Type B pancreatic cell (in vitro differentiated cells): Measurements from ENCODE around the gene MED8. TPM values are rescaled to one million over a fixed set of nuclear protein-coding genes. Genes with fewer than 3 reads are reported as not detected.
A peak's percentile ranks its signal among the peaks of the same experiment; 100 is the strongest.

Source experiments
- DNase-seq: peaks from one replicate; pipeline ENCODE4 v3.0.0; 2021; ENCODE audit warnings: mixed read lengths; ENCODE audit not compliant: unreplicated experiment; ENCODE audit errors: extremely low spot score
- H3K27ac Mint-ChIP-seq: 2 replicates; pipeline ENCODE4 v1.8.0; 2021; ENCODE audit warnings: mild to moderate bottlenecking, mixed read lengths
- H3K27me3 Mint-ChIP-seq: 2 replicates; pipeline ENCODE4 v1.8.0; 2021; ENCODE audit warnings: mixed read lengths
- H3K36me3 Mint-ChIP-seq: 2 replicates; pipeline ENCODE4 v1.8.0; 2021; ENCODE audit warnings: mixed read lengths
- H3K4me1 Mint-ChIP-seq: one replicate; pipeline ENCODE4 v1.8.0; 2021; ENCODE audit warnings: mixed read lengths; ENCODE audit not compliant: unreplicated experiment
- H3K4me3 Mint-ChIP-seq: 2 replicates; pipeline ENCODE4 v1.8.0; 2021; ENCODE audit warnings: mild to moderate bottlenecking, mixed read lengths
- H3K9me3 Mint-ChIP-seq: 2 replicates; pipeline ENCODE4 v1.8.0; 2021; ENCODE audit warnings: mixed read lengths
- total RNA-seq: library from RNA; stranded (reverse); gene quantifications from 2 replicates; pipeline ENCODE4 v1.2.1, GENCODE V29; 2021; ENCODE audit warnings: low replicate concordance
- TF ChIP-seq, protein P1 (sequence below): fragments of 200-600 bp; sonication (generic); conservative IDR thresholded peaks from 2 replicates; pipeline ENCODE4 v1.5.0; 2021; ENCODE audit warnings: antibody characterized with exemption, mild to moderate bottlenecking

Gene MED8
- total RNA-seq, 1 donor from 2014 or later, result 37.2 TPM

DNA sequence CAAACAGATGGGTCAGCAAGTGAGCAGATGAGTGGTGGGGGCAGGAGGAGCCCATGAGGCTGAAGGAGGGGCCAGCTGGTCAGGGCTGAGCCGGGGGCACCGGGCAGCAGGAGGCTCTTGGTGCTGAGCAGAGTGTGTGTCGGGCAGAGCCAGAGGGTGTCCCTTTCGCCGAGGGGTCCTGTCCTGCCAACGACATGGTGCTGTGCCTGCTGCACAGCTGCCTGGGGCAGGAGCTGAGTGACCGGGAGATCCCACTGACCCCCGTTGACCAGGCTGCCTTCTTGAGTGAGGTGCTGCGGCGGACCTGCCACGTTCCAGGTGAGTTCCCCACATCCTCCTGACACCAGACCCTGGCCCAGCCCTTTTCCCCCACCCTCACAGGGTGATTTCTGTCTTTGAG lies 36.6 kb upstream of the MED8 start:
- DNase-seq, result no peak
- Mint-ChIP-seq H3K9me3 (no peaks in the 10 kb centered on the region), H3K36me3 (peaks cover 24% of the 10 kb centered on the region), H3K27me3 (no peaks in the 10 kb centered on the region), H3K4me3 (no peak overlapping the region), H3K27ac (no peak overlapping the region), H3K4me1 (no peaks in the 10 kb centered on the region)
- TF ChIP-seq, protein P1, sequence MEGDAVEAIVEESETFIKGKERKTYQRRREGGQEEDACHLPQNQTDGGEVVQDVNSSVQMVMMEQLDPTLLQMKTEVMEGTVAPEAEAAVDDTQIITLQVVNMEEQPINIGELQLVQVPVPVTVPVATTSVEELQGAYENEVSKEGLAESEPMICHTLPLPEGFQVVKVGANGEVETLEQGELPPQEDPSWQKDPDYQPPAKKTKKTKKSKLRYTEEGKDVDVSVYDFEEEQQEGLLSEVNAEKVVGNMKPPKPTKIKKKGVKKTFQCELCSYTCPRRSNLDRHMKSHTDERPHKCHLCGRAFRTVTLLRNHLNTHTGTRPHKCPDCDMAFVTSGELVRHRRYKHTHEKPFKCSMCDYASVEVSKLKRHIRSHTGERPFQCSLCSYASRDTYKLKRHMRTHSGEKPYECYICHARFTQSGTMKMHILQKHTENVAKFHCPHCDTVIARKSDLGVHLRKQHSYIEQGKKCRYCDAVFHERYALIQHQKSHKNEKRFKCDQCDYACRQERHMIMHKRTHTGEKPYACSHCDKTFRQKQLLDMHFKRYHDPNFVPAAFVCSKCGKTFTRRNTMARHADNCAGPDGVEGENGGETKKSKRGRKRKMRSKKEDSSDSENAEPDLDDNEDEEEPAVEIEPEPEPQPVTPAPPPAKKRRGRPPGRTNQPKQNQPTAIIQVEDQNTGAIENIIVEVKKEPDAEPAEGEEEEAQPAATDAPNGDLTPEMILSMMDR, result no peak

DNA sequence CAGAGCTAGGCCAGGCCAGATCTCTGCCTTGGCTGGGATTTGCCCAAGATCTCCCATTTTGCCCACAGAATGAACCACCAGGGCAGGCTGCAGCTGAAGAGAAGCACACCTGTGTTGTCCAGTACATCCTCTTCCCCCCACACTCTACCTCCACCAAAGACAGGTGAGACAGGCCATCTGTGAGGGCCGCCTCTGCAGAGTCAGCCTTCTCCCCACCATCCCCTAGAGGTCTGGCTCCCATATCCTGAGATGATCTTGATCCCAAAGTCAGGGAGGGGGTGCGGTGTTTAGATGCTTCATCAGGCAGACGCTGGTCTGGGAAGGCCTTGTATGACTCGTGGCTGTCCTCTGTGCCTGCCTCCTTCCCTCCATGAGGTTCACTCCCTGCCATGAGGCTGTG lies 35.4 kb upstream of the MED8 start:
- DNase-seq, result no peak
- Mint-ChIP-seq H3K4me3 (no peak overlapping the region), H3K36me3 (peaks cover 15% of the 10 kb centered on the region), H3K27me3 (no peaks in the 10 kb centered on the region), H3K4me1 (no peaks in the 10 kb centered on the region), H3K9me3 (no peaks in the 10 kb centered on the region), H3K27ac (no peak overlapping the region)
- TF ChIP-seq, protein P1, result no peak

DNA sequence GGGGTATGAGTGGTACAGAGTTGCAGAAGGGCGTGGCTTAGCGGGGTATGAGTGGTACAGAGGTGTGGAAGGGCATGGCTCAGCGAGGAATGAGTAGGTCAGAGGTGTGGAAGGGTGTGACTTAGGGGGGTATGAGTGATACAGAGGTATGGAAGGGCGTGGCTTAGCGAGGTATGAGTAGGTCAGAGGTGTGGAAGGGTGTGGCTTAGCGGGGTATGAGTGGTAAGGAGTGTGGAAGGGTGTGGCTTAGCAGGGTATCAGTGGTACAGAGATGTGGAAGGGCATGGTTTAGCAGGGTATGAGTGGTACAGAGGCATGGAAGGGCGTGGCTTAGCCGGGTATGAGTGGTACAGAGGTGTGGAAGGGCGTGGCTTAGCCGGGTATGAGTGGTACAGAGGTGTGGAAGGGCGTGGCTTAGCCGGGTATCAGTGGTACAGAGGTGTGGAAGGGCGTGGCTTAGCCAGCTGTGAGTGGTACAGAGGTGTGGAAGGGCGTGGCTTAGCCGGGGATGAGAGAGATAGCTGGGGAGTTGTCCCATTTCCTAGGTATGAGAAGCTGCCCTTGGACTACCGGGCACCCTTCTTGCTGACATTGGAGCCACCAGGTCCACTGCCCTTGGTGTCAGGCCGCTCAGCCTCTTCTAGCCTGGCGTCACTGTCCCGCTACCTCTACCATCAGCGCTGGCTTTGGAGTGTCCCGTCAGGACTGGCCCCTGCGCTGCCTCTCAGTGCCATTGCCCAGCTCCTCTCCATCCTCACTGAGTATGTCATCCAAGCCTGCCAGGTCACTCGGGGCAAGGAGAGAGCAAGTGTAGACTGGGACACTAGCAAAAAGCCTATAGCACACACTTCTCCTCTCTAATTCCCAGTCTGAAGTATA lies 34.3 kb upstream of the MED8 start:
- Mint-ChIP-seq H3K4me3 (no peak overlapping the region), H3K36me3 (peaks cover 15% of the 10 kb centered on the region), H3K4me1 (no peaks in the 10 kb centered on the region), H3K27ac (peak overlapping the region; percentile 46), H3K9me3 (no peaks in the 10 kb centered on the region), H3K27me3 (no peaks in the 10 kb centered on the region)
- DNase-seq, result no peak
- TF ChIP-seq, protein P1, result no peak

- H3K36me3 Mint-ChIP-seq, result peaks cover 14% of the 10 kb centered on the region
- peak overlapping the region; percentile 46 for H3K27ac Mint-ChIP-seq
- no peaks in the 10 kb centered on the region for H3K9me3 Mint-ChIP-seq
- no peak overlapping the region for H3K4me3 Mint-ChIP-seq
- no peaks in the 10 kb centered on the region for H3K27me3 Mint-ChIP-seq
- DNase-seq, result no peak
- H3K4me1 Mint-ChIP-seq, result no peaks in the 10 kb centered on the region
- TF ChIP-seq, protein P1, result no peak
Measured at GRCh38 chr1:43422995-43423671, 33.5 kb upstream of the MED8 start.

DNA sequence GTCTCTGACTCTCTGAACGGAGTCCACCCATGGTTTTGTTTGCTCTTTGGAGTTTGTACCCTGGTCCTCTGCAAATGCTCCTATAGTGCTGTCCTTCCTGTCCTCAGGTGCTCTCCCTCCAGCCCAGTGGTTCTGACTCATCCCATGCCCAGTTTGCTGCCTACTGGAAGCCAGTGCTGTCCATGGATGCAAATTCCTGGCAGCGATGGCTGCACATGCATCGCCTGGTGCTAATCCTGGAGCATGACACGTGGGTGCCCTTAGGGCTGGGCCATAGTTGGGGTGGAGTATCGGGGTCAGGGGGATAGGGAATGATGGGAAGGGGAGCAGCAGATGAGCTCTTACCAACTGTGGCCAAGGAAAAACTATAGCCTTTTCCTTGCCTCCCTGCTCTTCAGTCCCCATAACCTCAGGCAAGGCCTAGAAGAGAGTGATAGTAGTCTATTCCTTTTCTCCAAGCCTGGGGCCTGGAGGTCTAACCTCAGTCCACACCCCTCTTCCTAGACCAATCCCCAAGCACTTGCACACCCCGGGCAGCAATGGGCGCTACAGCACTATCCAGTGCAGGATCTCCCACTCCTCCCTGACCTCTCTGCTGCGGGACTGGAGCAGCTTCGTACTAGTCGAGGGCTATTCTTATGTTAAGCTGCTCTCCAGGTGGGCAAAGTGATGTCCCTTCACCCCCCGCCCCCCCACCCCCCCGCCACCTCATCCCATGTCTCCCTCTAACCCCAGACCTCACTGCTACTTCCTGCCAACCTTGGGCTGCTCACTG lies 32.6 kb upstream of the MED8 start:
- TF ChIP-seq, protein P1, result no peak
- peaks cover 14% of the 10 kb centered on the region for H3K36me3 Mint-ChIP-seq
- no peak overlapping the region for H3K27ac Mint-ChIP-seq
- no peaks in the 10 kb centered on the region for H3K4me1 Mint-ChIP-seq
- no peak for DNase-seq
- no peak overlapping the region for H3K4me3 Mint-ChIP-seq
- H3K9me3 Mint-ChIP-seq, result no peaks in the 10 kb centered on the region
- H3K27me3 Mint-ChIP-seq, result no peaks in the 10 kb centered on the region
